ENCODE data around the gene IDH3G.

- TF ChIP-seq CTCF (IDR thresholded peaks at IDR 0.05) (no peak), POLR2A (IDR thresholded peaks at IDR 0.05) (no peak), POLR2AphosphoS5 (IDR thresholded peaks at IDR 0.05) (no peak), EP300 (IDR thresholded peaks at IDR 0.05) (no peak)
These were observed 54.3 kb downstream of the IDH3G start for GRCh38 chrX:153739754-153740486.

Data from upper lobe of left lung (tissue), 4 donors.